ENCODE data around the gene C2orf76.

- TF ChIP-seq CTCF (conservative IDR thresholded peaks at IDR 0.05; ENCODE audit: low read length), result no peak
- no peak for TF ChIP-seq EZH2phosphoT487 (IDR thresholded peaks at IDR 0.05; ENCODE audit: borderline replicate concordance)
Observed at GRCh38 chr2:119354860-119355259, 11.8 kb downstream of the C2orf76 start.
